HG03571 (cell line): ENCODE measurements around the gene RETREG3.
A peak's percentile ranks its signal among the peaks of the same experiment; 100 is the strongest.
"Not testable (repeated sequence)": the region's sequence is repeated elsewhere in the genome, so short reads cannot be mapped to it uniquely, and the experiment has no call there.

Source experiments
- ATAC-seq: cut with Tn5 transposase; IDR thresholded peaks from one replicate; pipeline ENCODE4 v1.9.1; 2021; ENCODE audit not compliant: unreplicated experiment

Gene RETREG3, protein sequence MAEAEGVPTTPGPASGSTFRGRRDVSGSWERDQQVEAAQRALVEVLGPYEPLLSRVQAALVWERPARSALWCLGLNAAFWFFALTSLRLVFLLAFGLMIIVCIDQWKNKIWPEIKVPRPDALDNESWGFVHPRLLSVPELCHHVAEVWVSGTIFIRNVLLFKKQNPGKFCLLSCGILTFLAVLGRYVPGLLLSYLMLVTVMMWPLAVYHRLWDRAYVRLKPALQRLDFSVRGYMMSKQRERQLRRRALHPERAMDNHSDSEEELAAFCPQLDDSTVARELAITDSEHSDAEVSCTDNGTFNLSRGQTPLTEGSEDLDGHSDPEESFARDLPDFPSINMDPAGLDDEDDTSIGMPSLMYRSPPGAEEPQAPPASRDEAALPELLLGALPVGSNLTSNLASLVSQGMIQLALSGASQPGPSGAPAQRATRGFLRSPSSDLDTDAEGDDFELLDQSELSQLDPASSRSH

DNA sequence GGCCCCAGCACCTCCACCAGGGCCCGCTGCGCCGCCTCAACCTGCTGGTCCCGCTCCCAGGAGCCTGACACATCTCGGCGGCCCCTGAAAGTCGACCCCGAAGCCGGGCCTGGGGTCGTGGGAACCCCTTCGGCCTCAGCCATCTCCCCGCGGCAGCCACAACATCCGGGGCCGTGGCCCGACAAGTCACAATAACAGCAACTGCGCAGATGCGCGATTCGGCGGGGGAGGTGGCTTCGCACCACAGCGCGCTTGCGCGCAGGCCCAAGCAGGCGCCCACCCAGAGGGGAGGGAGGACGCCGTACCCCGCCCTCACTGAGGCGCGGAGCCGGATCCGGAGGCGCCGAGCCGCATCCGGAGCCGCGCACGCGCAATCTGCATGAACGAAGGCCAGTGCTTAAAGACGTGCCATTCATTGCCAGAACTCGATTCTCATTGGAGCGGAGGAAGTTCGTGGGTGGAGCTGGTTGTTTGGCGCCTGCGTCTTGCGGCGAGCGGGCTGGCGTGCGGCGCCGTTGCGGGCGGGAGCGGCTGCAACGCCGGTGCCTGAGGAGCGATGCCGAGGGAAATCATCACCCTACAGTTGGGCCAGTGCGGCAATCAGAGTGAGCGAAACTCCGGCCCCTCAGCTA is at the start of gene RETREG3, which contains the start of gene TUBG1:
TSS of gene RETREG3 (minus strand) at position 193 of the 632 bp plus-strand sequence. CDS start at position 143, 50 bp downstream.
TSS of gene TUBG1 (plus strand) at position 502 of the 632 bp plus-strand sequence. CDS start at position 557, 55 bp downstream.
- peak; percentile 77 for ATAC-seq

DNA sequence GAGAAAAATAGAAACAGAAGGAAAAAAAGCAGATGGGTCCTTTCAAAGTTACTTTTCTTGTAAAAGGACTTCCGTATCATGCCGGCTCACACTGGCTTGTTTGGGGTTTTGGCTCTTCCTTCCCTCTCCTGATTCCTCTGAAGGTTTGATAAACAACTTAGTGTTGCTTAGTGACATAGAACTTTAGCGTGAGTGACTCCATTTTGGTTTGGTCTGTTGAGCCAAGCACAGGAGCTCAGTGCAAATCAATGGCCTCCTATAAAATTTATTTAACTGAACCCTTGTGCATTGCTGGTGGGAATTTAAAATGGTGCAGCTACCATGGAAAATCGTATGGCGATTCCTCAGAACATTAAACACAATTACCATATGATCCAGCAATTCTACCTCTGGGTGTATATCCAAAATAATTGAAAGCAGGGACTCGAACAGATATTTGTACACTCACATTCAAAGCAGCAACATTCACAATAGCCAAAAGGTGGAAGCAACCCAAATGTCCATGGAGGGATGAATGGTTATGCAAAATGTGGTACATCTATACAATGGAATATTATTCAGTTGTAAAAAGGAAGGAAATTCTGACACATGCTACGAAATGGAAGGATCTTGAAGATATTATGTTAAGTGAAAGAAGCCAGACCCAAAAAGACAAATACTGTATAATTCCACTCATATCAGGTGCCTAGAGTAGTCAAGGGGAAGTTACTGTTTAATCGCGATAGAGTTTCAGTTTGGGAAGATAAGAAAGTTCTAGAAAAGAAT is 48.8 kb upstream of the RETREG3 start:
- no peak for ATAC-seq

DNA sequence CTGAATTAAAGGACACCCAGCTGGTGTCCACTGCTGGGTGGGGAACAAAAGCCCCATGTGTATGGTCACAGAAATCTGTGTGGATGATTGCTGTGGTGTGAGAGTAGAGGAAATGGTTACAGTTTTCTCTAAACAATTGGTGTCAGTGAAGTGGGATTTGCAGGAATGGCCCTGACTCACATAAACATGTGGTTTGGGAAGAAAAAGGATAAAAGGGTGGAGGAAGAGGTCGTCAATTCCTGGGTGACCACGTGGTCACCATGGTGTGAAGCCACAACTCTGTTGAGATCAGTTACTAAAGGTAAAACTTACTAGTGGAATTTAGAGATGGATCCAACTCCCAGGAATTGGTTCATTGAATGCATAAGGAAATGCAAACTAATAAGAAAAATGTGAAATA is 46.4 kb upstream of the RETREG3 start:
- ATAC-seq, result no peak

DNA sequence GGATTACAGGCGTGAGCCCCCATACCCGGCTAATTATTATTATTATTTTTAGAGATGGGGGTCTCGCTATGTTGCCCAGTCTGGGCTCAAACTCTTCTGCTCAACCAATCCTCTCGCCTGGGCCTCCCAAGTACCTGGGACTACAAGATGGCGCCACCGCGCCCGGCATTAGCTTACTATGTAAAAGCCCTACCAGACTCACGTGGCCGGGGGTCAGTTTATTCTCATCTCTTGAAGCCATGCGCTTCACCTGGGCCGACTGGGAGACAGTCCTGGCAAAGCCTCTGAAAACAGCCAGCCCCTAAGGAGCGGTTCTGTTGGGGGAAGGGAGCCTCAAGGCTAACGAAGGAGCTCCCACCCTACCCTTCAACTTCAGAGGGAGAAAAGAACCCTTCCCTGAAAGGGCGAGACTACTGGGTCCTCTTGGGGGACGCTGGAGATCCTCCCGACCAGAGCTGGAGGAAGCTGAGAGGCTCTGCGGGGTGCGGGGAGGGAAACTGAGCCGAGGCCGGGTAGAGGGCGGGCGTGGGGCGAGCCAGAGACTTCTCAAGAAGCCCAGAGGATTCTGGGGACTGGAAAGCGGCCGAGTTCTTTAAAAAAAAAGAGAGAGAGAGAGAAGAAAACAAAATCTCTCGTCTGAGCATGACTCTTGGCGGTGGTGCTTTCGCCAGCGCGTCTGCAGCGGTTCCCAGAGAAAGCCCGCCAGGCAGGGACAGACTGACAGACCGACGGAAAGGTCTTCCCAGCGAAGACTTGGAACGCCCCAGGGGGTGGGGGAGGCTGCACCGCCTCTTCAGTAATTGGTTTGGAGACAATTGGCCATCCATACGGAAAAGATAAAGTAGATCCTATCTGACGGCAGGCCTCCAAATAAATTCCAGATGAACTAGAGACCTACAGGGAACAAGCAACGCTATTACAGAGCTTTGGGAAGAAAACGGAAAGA is 44.3 kb upstream of the RETREG3 start:
- ATAC-seq, result no peak

DNA sequence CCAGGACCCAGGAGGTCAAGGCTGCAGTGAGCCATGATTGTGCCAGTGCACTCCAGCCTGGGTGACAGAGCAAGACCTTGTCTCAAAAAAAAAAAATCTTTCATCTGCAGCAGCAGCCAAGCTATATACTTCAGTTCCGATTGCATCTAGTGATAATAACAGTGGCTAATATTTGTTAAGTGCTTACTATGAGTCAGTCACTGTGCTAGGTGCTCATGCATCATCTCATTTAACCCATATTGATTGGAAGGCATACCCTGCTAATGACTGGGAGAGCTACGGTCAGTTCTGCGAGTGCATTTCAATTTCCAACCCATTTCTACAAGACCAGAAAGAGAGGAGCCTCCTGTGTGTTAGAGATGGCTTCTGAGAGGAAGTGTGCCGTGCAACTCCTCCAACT is 42.2 kb upstream of the RETREG3 start:
- no peak for ATAC-seq

DNA sequence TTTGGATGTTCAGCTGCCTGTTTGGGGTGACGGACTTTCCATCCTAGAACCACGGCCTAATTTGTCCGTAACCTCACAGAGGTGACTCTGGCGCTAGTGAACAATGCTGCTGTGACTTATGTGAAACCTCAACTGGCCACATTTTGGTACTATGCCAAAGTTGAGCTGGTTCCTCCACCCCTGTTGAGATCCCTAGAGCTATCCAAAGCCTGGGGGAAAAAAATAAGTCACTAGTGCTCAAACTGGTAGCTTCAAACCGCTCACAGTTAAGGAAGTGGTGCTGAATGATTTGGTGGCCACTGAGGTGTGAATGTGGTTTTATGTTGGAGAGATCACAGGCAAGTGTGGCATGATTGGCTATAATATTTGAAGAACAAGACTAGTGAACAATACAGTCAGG is 38.6 kb upstream of the RETREG3 start:
- ATAC-seq, result no peak

DNA sequence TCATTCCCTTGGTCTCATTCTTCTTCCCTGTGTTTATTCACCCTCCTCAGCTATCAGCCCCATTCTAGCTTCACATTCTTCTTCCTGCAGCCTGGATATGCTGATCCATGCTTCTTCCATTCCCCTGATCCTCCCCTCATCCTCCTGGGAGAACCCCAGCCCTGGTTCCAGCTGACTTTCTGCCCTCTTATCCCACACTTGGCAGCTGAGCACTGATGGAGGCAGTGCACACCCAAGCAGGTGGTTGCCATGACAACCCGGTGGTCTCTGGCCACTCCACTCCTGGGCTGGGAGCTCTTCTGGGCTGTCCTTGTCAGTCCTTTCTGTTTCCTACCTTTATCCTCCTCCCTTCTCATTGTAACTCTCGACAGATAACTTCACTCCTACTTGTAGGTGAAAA is 33.2 kb upstream of the RETREG3 start:
- no peak for ATAC-seq

DNA sequence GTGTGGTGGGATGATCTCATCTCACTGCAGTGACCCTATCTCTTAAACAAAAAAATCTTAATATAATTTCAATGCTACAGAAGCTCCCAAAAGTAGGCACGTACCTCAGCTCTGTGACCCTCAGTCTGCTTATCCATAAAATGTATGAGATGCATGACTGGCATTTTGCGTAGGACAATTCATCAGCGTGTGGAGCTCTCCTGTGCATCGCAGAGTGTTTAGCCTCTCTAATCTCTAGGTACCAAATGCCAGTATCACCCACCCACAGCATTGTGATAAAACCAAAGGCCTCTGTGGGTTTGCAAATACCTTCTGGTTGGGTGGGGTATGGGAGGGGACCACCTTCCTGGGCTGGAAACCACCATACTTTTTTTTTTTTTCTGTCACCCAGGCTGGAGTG is 30.9 kb upstream of the RETREG3 start:
- ATAC-seq, result no peak

DNA sequence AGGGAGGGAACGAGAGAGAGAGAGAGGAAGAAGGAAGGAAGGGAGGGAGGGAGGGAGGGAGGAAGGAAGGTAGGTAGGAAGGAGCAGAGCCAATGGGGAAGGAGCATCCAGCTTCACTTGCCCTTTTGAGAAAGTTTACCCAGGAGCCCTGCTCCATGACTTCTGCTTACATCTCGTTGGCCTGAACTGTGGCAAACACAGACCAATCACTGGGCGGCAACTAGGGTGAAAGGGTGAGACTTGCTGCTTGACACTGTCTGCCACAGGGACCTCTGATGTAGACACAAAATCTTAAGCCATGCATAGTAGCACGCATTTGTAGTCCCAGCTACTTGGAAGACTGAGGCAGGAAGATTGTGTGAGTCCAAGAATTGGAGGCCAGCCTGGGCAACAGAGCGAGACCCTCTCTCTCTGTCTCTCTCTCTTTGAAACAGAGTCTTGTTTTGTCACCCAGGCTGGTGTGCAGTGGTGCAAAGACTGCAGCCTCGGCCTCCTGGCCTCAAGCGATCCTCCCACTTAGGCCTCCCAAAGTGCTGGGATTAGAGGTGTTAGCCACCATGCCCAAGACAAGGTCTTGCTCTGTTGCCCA is 30.4 kb upstream of the RETREG3 start:
- no peak for ATAC-seq

DNA sequence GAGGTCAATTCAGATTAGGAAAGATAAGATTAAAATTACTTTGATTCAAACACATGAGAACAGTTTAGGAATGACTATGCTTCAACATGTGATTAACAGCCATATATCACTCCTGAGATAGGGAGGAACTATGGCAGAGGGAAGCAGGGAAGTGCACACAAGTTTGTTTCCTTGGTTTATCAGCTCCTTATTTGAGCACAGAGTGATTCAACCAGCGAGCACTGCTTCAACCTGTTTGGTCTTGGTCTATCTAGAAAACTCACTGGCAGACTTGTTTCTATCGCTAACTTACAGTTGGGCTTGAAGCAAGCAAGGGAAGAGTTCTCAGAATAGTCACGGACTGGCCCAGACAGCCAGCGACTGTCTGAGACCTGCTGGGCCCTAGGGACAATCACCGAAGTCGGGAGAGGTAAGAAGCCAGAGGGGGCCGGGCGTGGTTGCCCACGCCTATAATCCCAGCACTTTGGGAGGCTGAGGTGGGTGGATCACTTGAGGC is 23.8 kb upstream of the RETREG3 start:
- no peak for ATAC-seq

DNA sequence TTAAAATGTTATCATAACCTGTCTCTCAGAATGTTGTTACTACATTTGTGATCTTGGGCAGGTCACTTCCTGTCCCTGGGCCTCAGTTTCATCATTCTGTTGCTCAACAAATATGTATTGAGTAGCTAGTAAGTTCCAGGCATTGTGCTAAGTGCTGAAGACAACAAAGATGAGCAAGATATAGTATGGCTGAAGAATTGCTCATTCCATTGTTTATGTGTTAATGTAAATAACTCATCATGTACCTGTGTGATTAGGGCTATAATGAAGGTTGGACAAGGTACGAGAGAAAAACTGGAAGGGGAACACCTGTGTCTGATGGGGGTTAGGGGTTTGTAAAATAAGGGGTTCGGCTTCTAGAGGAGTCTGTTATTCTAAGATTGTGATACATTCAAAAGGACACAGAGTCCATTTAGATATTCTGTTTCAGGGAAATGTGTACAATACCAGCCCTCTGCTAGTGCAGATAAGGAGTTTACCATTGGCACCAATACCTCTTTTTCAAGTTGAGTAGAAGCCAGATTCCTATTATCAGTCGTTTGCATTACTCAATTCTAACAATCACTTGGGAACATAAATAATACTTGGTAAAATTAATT is 20.3 kb upstream of the RETREG3 start:
- no peak for ATAC-seq

DNA sequence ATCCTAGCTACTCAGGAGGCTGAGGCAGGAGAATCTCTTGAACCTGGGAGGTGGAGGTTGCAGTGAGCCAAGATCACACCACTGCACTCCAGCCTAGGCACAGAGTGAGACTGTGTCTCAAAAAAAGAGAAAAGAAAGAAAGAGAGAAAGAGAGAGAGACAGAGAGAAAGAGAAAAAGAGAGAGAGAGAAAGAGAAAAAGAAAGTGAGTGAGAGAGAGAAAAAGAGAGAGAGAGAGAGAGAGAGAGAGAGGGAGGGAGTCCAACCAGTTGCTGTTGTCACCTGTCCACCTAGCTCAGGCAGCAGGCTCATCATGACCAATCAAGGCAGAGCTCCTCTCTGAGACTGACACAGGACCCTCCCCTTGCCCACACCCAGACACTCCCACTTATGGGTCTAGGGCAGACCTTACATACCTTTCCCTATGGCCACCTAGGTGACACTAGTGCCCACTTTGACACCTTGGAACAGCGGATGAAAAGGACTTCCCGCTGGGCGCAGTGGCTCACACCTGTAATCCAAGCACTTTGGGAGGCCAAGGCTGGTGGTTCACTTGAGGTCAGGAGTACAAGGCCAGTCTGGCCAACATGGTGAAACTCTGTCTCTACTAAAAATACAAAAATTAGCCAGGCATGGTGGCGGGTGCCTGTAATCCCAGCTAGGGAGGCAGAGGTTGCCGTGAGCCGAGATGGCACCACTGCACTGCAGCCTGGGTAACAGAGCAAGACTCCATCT is 18.0 kb upstream of the RETREG3 start:
- not testable (repeated sequence) for ATAC-seq

DNA sequence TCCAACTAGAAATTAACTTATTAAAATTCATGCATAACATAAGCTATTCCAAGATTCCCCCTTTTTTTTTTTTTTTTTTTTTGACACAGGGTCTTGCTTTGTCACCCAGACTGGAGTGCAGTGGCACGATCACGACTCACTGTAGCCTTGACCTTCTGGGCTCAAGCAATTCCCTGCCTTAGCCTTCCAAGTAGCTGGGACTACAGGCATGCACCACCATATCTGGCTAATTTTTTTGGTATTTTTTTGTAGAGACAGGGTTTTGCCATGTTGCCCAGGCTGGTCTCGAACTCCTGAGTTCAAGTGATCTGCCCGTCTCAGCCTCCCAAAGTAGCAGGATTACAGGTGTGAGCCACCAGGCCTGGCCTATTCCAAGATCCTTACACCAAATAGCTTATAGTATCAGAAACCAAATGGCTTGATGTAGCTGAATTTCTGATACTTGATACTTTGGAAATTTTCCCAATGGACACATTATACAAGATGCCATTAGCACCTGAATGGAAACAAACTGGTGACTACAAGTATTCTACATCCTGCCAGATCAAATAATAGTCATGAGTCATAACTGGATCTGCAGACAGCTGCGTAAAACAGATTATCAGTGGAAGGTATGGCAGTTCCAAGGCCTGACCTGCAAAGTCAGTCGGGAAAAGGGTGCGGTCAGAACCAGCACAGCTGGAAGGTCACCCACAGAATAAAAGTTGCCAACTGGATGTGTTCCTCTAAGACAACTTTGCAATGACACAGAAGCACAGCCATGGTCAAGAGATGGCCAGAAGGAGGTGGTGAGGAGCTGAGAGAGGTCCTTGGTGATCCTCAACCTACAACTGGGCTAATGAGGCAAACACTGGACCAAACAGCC is 14.8 kb upstream of the RETREG3 start:
- ATAC-seq, result no peak

DNA sequence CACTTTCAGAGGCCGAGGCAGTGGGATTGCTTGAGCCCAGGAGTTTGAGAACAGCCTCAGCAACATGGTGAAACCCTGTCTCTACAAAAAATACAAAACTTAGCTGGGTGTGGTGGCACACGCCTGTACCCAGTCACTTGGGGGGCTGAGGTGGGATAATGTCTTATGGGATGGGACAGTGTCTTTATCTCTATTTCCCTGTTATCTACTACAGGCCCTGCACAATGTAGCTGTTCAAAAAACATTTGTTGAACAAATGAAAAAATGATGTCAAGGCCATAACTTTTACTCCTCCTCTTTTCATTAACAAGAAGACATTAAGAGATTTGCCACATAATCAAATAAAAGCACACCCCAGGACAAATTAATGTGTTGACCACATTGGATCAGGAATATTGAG is 14.1 kb upstream of the RETREG3 start:
- no peak for ATAC-seq

DNA sequence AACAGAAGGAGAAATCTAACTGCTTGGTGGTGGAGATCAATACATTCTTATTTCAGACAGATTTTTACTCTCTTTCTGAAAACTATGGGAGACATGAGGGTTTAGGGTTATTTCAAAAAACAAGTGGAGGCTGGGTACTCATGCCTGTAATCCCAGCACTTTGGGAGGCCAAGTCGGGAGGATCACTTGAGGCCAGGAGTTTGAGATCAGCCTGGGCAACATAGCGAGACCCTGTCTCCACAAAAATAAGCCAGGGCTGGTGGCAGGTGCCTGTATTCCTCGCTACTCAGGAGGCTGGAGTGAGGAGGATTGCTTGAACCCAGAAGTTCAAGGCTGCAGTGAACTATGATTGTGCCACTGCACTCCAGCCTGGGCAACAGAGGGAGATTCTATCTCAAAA is 12.8 kb upstream of the RETREG3 start:
- not testable (repeated sequence) for ATAC-seq

DNA sequence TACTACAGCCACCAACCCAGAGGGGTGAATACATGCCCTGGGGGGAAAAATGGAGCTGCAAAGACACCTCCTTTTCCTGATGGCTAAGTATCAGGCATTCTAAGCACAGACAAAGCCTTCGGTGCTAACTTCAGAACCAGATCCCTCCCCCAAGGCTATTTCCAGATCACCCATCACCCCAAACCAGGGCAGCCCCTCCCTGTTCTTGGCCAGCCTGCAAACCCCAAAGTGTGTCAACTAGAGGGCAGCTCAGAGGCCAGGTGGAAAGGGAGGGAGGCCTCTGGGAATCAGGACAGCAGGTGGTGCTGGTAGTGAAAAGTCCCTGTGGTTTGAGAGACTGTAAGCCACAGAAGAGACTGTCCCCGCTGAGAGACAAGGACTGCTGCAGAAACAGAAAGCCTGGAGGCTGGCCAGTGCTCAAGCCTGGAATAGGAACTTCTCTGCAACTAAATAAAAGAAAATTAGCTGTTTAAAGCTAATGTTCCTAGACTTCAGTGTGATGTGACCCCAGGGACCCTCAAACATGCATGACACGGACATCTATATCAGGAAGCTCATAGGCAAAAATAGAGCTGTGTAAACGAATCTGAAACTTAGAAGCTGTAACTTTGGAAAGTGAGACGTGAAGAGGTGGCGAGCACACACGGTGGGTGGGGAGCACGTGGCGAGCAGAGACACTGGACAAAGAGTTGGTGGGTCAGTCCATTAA is 9.4 kb upstream of the RETREG3 start:
- ATAC-seq, result peak; percentile 70

DNA sequence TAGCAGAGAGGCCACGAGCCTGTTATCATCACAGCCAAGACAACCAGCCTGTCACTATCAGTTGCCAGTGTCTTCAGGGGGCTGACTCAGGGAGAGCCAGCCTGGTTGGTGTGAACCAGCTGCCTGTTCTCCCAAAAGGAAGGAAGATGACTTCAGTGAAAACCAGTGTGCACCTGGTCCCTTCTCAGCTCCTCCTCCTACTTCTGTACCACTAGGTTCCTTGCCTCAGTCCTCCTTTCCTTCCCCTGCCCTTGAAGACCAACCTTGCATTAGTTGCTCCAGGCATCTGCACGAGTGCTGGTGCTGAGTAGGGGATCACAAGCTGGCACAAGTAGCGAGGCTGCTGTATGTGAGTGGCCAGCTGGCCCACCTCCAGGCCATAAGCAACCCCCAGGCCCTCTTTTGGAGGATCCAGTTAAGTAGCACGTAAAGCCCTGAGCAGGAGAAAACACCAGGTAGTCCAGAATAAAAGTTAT is 8.8 kb upstream of the RETREG3 start:
- ATAC-seq, result no peak
